Thymus (tissue), 11 donors: ENCODE data around the gene SASH1. TPM values are rescaled to one million over a fixed set of nuclear protein-coding genes. Genes with fewer than 3 reads are reported as not detected.

Experiments
- DNase-seq, 9 donors: peaks; one replicate each; pipeline ENCODE4 v3.0.0-alpha.2; 2013; ENCODE audit warnings: low spot score in 9 of 9, low read depth in 6 of 9, missing footprints in 1 of 9
- H3K27ac ChIP-seq, 2 donors: one replicate each; pipeline ENCODE4 v1.5.1; 2013; ENCODE audit warnings: control low read depth in 1 of 2, low read depth in 1 of 2, low read length in 1 of 2, mild to moderate bottlenecking in 1 of 2, moderate library complexity in 1 of 2
- H3K27me3 ChIP-seq, 2 donors: one replicate each; pipeline ENCODE4 v1.5.1; 2013; ENCODE audit warnings: low read length in 1 of 2; ENCODE audit not compliant: control insufficient read depth in 2 of 2, insufficient read depth in 1 of 2
- H3K36me3 ChIP-seq, 2 donors: one replicate each; pipeline ENCODE4 v1.5.1; 2013; ENCODE audit warnings: low read length in 1 of 2, mild to moderate bottlenecking in 1 of 2, moderate library complexity in 1 of 2; ENCODE audit not compliant: control insufficient read depth in 2 of 2, insufficient read depth in 2 of 2
- H3K4me1 ChIP-seq, 2 donors: one replicate each; pipeline ENCODE4 v1.5.1; 2013; ENCODE audit warnings: low read length in 2 of 2; ENCODE audit not compliant: control insufficient read depth in 2 of 2, insufficient read depth in 2 of 2
- H3K4me3 ChIP-seq, 2 donors: one replicate each; pipeline ENCODE4 v1.5.1; 2013; ENCODE audit warnings: low read length in 2 of 2, control low read depth in 1 of 2, mild to moderate bottlenecking in 1 of 2
- H3K9me3 ChIP-seq, 2 donors: one replicate each; pipeline ENCODE4 v1.5.1; 2013; ENCODE audit warnings: low read length in 1 of 2, mild to moderate bottlenecking in 1 of 2; ENCODE audit not compliant: control insufficient read depth in 2 of 2, insufficient read depth in 1 of 2
- WGBS: extraction: QIAGEN DNeasy Blood & Tissue Kit; methylation state at CpG from one replicate; pipeline ENCODE4 v1.1.7; 2013; 5-methylcytosine and 5-hydroxymethylcytosine counted together
- polyA plus RNA-seq: library from polyadenylated mRNA; stranded (reverse); fragments of 200-250 nt; gene quantifications from one replicate; pipeline ENCODE4 v1.2.3, GENCODE V29; 2013
- total RNA-seq: library from RNA; stranded (reverse); fragments of 120-200 nt; gene quantifications from one replicate; pipeline ENCODE4 v1.2.4, GENCODE V29; 2013
- donor health status: healthy.

The SASH1 gene
- total and polyA plus RNA-seq, 2 donors = 3.7 to 7.0 TPM

DNA sequence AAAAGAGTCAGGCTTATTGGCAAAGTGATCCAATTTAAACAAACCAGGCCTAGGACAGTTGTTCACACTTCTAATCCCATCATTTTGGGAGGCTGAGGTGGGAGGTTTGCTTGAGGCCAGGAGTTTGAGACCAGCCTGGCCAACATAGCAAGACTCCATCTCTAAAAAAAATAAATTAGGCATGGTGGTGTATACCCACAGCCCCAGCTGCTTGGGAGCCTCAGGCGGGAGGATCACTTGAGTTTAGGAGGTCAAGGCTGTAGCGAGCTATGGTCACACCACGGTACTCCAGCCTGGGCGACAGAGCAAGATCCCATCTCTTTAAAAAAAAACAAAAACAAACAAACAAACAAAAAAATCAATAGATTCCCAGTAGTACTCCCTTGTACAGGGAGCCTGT lies 86.8 kb downstream of the SASH1 start:
- no peak overlapping the region for H3K4me3 ChIP-seq
- no peaks in the 10 kb centered on the region for H3K27me3 ChIP-seq
- no peaks in the 10 kb centered on the region for H3K9me3 ChIP-seq
- H3K36me3 ChIP-seq = no peaks in the 10 kb centered on the region
- H3K4me1 ChIP-seq = no peaks in the 10 kb centered on the region
- DNase-seq = no peak
- H3K27ac ChIP-seq = no peak overlapping the region
- 95% methylated on average over 4 of the region's 4 CpGs for WGBS

DNA sequence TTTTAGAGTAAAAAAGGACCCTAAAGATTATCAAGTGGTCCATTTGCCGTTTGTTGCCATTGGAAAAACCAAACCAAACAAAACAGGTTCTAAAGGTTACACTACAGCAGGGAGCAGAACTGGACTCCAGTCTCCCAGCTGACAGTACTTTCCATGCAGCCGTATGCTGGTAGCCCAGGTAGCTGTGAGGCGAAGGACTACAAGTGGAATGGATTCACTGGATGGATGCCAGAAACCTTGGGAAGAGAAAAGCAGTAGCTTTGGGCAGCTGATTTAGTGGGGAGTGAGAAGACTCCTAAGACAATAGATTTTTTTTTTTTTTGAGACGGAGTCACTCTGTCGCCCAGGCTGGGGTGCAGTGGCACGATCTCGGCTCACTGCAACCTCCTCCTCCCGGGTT lies 88.3 kb downstream of the SASH1 start:
- H3K27me3 ChIP-seq = no peaks in the 10 kb centered on the region
- 97% methylated on average over 8 of the region's 8 CpGs for WGBS
- no peaks in the 10 kb centered on the region for H3K4me1 ChIP-seq
- no peaks in the 10 kb centered on the region for H3K36me3 ChIP-seq
- no peaks in the 10 kb centered on the region for H3K9me3 ChIP-seq
- DNase-seq = no peak
- H3K27ac ChIP-seq = no peak overlapping the region
- H3K4me3 ChIP-seq = no peak overlapping the region

DNA sequence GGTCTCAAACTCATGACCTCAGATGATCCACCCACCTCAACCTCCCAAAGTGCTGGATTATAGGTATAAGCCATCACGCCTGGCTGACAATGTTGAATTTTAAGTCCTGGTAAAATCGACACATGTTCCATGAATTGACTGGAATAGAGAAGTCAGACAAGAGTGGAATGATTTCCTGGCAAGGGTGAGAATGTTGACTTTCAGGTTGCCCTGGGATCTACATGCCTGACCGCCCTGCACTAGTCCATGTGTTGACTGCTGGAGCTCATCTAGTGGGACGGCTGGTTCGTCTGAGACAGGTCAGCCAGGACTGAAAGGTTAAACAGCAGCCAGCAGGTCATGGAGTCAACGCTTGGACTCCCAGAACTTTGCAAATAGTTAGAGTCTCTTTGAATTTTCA lies 88.8 kb downstream of the SASH1 start:
- Histone ChIP-seq H3K36me3 (no peaks in the 10 kb centered on the region), H3K4me1 (no peaks in the 10 kb centered on the region), H3K9me3 (no peaks in the 10 kb centered on the region), H3K27ac (no peak overlapping the region), H3K27me3 (no peaks in the 10 kb centered on the region), H3K4me3 (no peak overlapping the region)
- 93% methylated on average over 6 of the region's 6 CpGs for WGBS
- DNase-seq = no peak

DNA sequence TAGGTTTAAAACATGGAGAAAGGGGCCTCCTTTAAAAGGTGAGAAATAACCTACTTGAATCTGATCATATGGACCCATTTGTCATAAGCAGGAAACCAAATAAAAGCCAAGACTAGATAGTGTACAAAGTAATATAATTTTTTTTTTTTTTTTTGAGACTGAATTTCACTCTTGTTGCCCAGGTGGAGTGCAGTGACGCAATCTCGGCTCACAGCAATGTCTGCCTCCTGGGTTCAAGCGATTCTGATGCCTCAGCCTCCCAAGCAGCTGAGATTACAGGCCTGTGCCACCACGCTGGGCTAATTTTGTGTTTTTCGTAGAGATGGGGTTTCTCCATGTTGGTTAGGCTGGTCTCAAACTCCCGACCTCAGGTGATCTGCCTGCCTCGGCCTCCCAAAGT lies 89.2 kb downstream of the SASH1 start:
- Histone ChIP-seq H3K27me3 (no peaks in the 10 kb centered on the region), H3K9me3 (no peaks in the 10 kb centered on the region), H3K4me3 (no peak overlapping the region), H3K36me3 (no peaks in the 10 kb centered on the region), H3K4me1 (no peaks in the 10 kb centered on the region), H3K27ac (no peak overlapping the region)
- DNase-seq = no peak
- WGBS = 97% methylated on average over 7 of the region's 7 CpGs

DNA sequence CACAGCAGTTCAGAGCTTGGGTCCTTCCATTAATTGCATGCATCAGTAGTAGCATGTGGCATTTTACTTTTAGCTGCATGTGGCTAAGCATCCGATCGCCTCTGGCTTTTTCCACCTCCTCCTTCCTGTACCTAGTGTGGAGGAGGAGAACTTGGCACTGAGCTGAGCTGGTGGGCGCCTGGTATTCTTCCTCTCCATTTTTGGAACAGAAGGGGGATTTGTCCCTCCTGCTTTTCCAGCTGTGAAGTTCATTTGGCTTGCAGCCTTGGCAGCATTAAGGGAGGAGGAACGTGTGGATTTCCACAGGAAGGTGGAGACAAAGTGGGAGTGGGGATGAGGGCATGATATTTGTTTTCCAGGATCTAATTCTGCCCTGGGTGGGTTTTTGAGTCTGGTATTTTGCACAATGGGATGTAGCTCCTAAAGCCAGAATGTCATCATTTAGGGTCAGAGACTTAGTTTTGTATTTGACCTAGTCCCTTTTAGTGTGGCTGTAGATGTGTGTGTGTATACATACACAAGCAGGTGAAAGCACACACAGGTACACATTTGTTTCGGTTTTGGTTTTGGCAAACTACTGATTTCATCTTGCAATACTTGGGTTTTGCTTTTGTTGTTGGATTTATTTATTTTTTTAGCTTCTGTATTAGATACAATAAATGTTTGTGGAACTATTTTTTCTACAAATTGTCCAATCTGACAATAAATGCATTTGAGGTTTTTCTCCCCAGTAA lies 90.0 kb downstream of the SASH1 start:
- no peaks in the 10 kb centered on the region for H3K27me3 ChIP-seq
- H3K4me3 ChIP-seq = no peak overlapping the region
- WGBS = 87% methylated on average over 5 of the region's 5 CpGs
- no peak overlapping the region for H3K27ac ChIP-seq
- no peaks in the 10 kb centered on the region for H3K36me3 ChIP-seq
- no peak for DNase-seq
- H3K9me3 ChIP-seq = no peaks in the 10 kb centered on the region
- H3K4me1 ChIP-seq = no peaks in the 10 kb centered on the region

DNA sequence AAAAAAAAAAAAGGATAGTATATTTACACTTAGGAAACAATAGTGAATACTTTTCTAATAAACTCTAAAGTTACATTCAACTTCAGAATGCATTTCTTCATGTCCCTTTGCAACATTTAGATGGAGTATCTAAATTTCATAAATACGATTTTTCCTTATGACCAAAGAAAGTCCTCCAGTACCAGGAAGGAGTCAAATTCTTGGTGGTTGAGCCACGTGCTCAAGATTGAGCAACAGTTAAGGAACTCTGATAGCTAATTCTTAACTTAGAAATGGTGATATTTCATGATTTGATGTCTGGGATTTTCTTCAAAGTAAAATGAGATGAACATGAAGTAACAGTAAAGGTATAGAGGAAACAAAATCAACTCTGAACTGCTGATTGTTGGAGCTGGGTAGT lies 92.7 kb downstream of the SASH1 start:
- WGBS = 81% methylated on average over 2 of the region's 2 CpGs
- H3K9me3 ChIP-seq = no peaks in the 10 kb centered on the region
- no peaks in the 10 kb centered on the region for H3K4me1 ChIP-seq
- H3K27ac ChIP-seq = no peak overlapping the region
- H3K36me3 ChIP-seq = no peaks in the 10 kb centered on the region
- H3K27me3 ChIP-seq = no peaks in the 10 kb centered on the region
- H3K4me3 ChIP-seq = no peak overlapping the region
- DNase-seq = no peak

DNA sequence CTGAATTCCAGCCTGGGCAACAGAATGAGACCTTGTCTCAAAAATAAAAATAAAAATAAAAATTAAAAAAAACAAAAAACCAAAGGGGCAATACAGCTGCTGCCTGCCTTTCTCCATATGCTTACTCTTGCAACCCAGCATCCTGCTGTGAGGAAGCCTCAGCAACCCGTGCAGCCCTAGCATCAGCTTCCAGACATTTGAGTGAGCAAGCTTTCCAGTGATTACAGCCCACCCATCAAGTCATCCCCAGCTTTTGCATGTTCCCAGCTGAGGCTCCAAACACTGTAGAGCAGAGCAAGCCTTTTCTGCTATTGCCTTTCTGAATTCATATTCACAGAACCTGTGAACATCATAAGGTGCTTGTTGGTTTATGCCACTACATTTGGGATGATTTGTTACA lies 93.8 kb downstream of the SASH1 start:
- DNase-seq = no peak
- Histone ChIP-seq H3K27ac (no peak overlapping the region), H3K9me3 (no peaks in the 10 kb centered on the region), H3K4me3 (no peak overlapping the region), H3K27me3 (no peaks in the 10 kb centered on the region), H3K4me1 (no peaks in the 10 kb centered on the region), H3K36me3 (no peaks in the 10 kb centered on the region)
- 97% methylated on average over 1 of the region's 1 CpG for WGBS

DNA sequence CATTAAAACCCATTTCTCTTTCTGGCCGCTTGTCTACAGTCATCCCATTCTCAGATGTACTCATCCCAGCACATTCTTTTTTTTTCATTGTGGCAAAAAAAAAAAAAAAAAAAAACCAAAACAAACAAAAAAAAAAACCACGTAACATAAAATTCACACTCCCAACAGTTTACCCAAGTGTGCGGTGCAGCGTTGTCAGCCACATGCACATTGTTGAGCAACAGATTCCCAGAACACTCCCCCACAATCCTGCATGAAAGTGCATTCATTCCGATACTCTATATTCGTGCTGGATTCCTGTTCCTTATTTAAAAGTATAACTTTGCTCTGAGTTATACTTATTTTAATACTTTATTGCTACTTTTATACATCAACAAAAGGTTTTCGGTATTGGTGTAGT lies 96.0 kb downstream of the SASH1 start:
- Histone ChIP-seq H3K36me3 (no peaks in the 10 kb centered on the region), H3K9me3 (no peaks in the 10 kb centered on the region), H3K27me3 (no peaks in the 10 kb centered on the region), H3K4me1 (no peaks in the 10 kb centered on the region), H3K27ac (no peak overlapping the region), H3K4me3 (no peak overlapping the region)
- no peak for DNase-seq
- WGBS = 94% methylated on average over 7 of the region's 7 CpGs

DNA sequence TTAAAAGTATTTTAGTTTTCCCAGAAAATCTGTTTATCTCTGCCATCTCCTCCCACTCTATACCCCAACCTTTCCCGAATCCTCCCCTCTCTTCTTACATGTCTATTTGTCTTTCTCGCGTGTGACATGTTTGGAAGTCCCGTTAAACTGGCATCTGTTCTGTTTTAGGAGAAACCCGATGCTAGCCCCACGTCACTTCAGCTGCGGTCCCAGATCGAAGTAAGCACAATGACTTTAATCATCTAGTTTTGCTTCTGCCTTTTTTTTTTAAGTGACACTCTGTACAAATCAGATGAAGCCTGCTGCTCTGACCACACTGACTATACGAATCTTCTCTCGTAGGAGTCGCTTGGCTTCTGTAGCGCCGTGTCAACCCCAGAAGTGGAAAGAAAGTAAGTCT lies 97.4 kb downstream of the SASH1 start:
- Histone ChIP-seq H3K4me1 (no peaks in the 10 kb centered on the region), H3K4me3 (no peak overlapping the region), H3K9me3 (no peaks in the 10 kb centered on the region), H3K27ac (no peak overlapping the region), H3K27me3 (no peaks in the 10 kb centered on the region), H3K36me3 (no peaks in the 10 kb centered on the region)
- DNase-seq = no peak
- 94% methylated on average over 13 of the region's 13 CpGs for WGBS
